Measurements from ENCODE around the gene ZNF45. TPM values are rescaled to one million over a fixed set of nuclear protein-coding genes. Genes with fewer than 3 reads are reported as not detected.
A peak's percentile ranks its signal among the peaks of the same experiment; 100 is the strongest.

The ZNF45 gene
- total and polyA plus RNA-seq, 2 of the 13 experiments (the other 11 are each of a cell fraction or from before 2014, with no cell fraction given): 2.4 to 11.3 TPM

DNA sequence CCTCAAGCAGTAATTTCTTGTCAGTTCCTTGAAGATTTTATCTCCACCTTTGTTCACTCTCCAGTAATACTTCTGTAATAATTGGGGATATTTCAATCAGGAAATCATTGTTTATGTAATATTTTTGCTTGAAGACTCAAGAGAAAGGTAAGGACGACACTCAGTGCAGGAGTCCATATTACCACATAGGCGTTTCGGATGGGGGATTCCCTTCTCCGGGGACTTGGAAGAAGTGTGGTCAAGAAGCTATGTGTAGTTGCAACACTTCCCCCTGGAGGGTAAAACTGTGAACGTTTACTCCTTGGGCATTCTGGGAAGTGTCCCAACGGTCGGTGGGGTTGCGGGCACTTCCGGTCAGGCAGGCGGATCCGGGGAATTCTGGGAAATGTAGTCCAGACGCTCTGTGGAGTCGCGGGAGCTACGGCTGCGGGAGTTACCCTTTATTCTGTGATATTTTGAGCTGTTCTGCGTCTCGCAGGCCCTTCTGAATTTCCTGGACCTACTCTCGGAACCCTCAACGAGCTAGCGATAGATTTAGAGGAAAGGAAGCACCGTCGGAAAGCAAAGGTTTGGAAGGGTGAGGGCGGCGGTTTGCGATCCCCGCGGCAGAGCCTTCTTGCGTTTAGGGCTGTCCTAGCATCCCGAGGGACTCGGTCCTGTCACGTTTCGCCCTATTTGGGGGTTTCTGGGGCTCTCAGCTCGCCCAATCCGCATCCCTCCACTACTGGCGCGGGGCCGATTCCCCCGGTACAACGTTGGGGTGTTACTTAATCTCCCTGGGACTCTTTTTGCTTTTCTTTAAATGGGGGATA is 16.0 kb upstream of the ZNF45 start, which contains the start of gene ZNF221 (continued):
- TF ChIP-seq SALL2 (CRISPR knock-in tag; IDR thresholded peaks at IDR 0.05): no peak
- TF ChIP-seq, protein P1, sequence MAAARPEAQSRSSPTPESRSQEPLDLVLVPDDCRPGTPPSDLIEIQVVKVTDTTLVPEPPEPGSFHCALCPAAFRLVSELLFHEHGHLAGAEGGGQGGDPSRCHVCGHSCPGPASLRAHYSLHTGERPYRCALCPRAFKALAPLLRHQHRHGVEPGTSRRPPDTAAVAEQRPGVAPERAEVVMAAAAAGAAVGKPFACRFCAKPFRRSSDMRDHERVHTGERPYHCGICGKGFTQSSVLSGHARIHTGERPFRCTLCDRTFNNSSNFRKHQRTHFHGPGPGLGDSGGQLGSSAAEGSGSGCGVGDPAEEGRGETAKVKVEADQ (CRISPR knock-in tag; IDR thresholded peaks at IDR 0.05; ENCODE audit: borderline replicate concordance): no peak
- no peak; the same call in 1 of the 2 replicates for TF ChIP-seq MIXL1 (CRISPR knock-in tag; IDR thresholded peaks at IDR 0.05)
- no peak for TF ChIP-seq ZKSCAN8 (CRISPR knock-in tag; IDR thresholded peaks at IDR 0.05; ENCODE audit: borderline replicate concordance)
- TF ChIP-seq KLF6 (CRISPR knock-in tag; IDR thresholded peaks at IDR 0.05): peak; percentile 71; the same call in 1 of the 2 replicates
- no peak for TF ChIP-seq GRHL1 (CRISPR knock-in tag; conservative IDR thresholded peaks at IDR 0.05)
- peak; percentile 48; the same call in 1 of the 2 replicates for TF ChIP-seq ZNF296 (CRISPR knock-in tag; conservative IDR thresholded peaks at IDR 0.05)
- peak; percentile 47; the same call in 1 of the 2 replicates for TF ChIP-seq POLR2AphosphoS5 (IDR thresholded peaks at IDR 0.05; ENCODE audit: low read depth, low read length)
- peak; percentile 30; the same call in 1 of the 2 replicates for TF ChIP-seq MTA1 (CRISPR knock-in tag; IDR thresholded peaks at IDR 0.05; ENCODE audit: borderline replicate concordance)
- TF ChIP-seq, protein P2, sequence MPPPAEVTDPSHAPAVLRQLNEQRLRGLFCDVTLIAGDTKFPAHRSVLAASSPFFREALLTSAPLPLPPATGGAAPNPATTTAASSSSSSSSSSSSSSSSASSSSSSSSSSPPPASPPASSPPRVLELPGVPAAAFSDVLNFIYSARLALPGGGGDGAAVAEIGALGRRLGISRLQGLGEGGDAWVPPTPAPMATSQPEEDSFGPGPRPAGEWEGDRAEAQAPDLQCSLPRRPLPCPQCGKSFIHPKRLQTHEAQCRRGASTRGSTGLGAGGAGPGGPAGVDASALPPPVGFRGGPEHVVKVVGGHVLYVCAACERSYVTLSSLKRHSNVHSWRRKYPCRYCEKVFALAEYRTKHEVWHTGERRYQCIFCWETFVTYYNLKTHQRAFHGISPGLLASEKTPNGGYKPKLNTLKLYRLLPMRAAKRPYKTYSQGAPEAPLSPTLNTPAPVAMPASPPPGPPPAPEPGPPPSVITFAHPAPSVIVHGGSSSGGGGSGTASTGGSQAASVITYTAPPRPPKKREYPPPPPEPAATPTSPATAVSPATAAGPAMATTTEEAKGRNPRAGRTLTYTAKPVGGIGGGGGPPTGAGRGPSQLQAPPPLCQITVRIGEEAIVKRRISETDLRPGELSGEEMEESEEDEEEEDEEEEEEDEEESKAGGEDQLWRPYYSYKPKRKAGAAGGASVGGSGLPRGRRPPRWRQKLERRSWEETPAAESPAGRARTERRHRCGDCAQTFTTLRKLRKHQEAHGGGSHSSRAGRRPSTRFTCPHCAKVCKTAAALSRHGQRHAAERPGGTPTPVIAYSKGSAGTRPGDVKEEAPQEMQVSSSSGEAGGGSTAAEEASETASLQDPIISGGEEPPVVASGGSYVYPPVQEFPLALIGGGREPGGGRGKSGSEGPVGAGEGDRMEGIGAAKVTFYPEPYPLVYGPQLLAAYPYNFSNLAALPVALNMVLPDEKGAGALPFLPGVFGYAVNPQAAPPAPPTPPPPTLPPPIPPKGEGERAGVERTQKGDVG (CRISPR knock-in tag; IDR thresholded peaks at IDR 0.05; ENCODE audit: borderline replicate concordance): no peak
- TF ChIP-seq JARID2 (CRISPR knock-in tag; IDR thresholded peaks at IDR 0.05; ENCODE audit: insufficient replicate concordance): no peak
- TF ChIP-seq RARG (CRISPR knock-in tag; IDR thresholded peaks at IDR 0.05; ENCODE audit: low read depth): no peak
- TF ChIP-seq ZMYM4 (CRISPR knock-in tag; IDR thresholded peaks at IDR 0.05): peak; percentile 96
- no peak for TF ChIP-seq ZNF543 (CRISPR knock-in tag; IDR thresholded peaks at IDR 0.05)
- peak; percentile 91 for TF ChIP-seq ZNF501 (CRISPR knock-in tag; IDR thresholded peaks at IDR 0.05)
- peak; percentile 28; the same call in 1 of the 2 replicates for TF ChIP-seq NFKB2 (CRISPR knock-in tag; IDR thresholded peaks at IDR 0.05; ENCODE audit: borderline replicate concordance)
- TF ChIP-seq SP1 (IDR thresholded peaks at IDR 0.05): no peak
- TF ChIP-seq SP1 (CRISPR knock-in tag; IDR thresholded peaks at IDR 0.05): peak; percentile 53; the same call in 1 of the 2 replicates
- TF ChIP-seq, protein P3, sequence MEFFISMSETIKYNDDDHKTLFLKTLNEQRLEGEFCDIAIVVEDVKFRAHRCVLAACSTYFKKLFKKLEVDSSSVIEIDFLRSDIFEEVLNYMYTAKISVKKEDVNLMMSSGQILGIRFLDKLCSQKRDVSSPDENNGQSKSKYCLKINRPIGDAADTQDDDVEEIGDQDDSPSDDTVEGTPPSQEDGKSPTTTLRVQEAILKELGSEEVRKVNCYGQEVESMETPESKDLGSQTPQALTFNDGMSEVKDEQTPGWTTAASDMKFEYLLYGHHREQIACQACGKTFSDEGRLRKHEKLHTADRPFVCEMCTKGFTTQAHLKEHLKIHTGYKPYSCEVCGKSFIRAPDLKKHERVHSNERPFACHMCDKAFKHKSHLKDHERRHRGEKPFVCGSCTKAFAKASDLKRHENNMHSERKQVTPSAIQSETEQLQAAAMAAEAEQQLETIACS (CRISPR knock-in tag; IDR thresholded peaks at IDR 0.05): no peak
- TF ChIP-seq ZNF766 (CRISPR knock-in tag; IDR thresholded peaks at IDR 0.05; ENCODE audit: borderline replicate concordance): no peak
- no peak for TF ChIP-seq ATRX (CRISPR knock-in tag; IDR thresholded peaks at IDR 0.05; ENCODE audit: borderline replicate concordance)
- no peak for TF ChIP-seq HOXA5 (CRISPR knock-in tag; IDR thresholded peaks at IDR 0.05)
